A673 (cell line): ENCODE results near the gene ICAM4. TPM values are rescaled to one million over a fixed set of nuclear protein-coding genes. Genes with fewer than 3 reads are reported as not detected.

Experiments
- BruUV-seq: library from RNA; stranded (reverse); fragments of 400-500 nt; replicated peaks from 2 replicates; lab custom pipeline; 2021; lab: Mats Ljungman, UMichigan
- CTCF ChIA-PET: fragments of 300-600 bp; sonication (Branson Sonifier 250); formaldehyde crosslinking; loops from one replicate; lab custom pipeline; 2022; ENCODE audit warnings: antibody characterized with exemption; lab: Charles Lee
- POLR2A ChIA-PET: fragments of 300-600 bp; sonication (Branson Sonifier 250); formaldehyde crosslinking; loops from one replicate; lab custom pipeline; 2022; ENCODE audit warnings: antibody characterized with exemption; ENCODE audit not compliant: low non-redundant PET; lab: Charles Lee
- DNase-seq: peaks from one replicate; pipeline ENCODE4 v3.0.0-alpha.2; 2015; ENCODE audit warnings: low spot score
- H3K27ac ChIP-seq: fragments of 200-600 bp; sonication (generic); 2 replicates; pipeline ENCODE4 v1.5.1; 2016; ENCODE audit warnings: mixed run types, low read depth, mild to moderate bottlenecking, mixed read lengths, antibody characterized with exemption, low read length; ENCODE audit not compliant: poor library complexity, severe bottlenecking
- H3K27me3 ChIP-seq: fragments of 200-600 bp; sonication (generic); replicated peaks from 2 replicates; pipeline ENCODE4 v1.6.1; 2017; ENCODE audit warnings: mixed run types, low read depth, mild to moderate bottlenecking, mixed read lengths, antibody characterized with exemption, low read length; ENCODE audit not compliant: insufficient read depth, poor library complexity
- H3K36me3 ChIP-seq: fragments of 200-600 bp; sonication (generic); 2 replicates; pipeline ENCODE4 v1.6.1; 2016; ENCODE audit warnings: mixed run types, mild to moderate bottlenecking, mixed read lengths, antibody characterized with exemption, low read length; ENCODE audit not compliant: insufficient read depth, poor library complexity, severe bottlenecking
- H3K4me1 ChIP-seq: fragments of 200-600 bp; sonication (generic); 2 replicates; pipeline ENCODE4 v1.6.1; 2017; ENCODE audit warnings: mixed run types, mild to moderate bottlenecking, mixed read lengths, antibody characterized with exemption, low read length; ENCODE audit not compliant: insufficient read depth, poor library complexity, severe bottlenecking
- H3K4me3 ChIP-seq: fragments of 200-600 bp; sonication (generic); 2 replicates; pipeline ENCODE4 v1.5.1; 2016; ENCODE audit warnings: low read depth, mixed run types, mild to moderate bottlenecking, mixed read lengths, low read length; ENCODE audit not compliant: poor library complexity, severe bottlenecking
- H3K9me3 ChIP-seq: fragments of 200-600 bp; sonication (generic); 2 replicates; pipeline ENCODE4 v1.6.1; 2016; ENCODE audit warnings: mixed run types, low read depth, mild to moderate bottlenecking, mixed read lengths, antibody characterized with exemption, low read length; ENCODE audit not compliant: poor library complexity, severe bottlenecking
- CTCF ChIP-seq: fragments of 300-800, 200-600 bp; sonication (generic); conservative IDR thresholded peaks from 2 replicates; pipeline ENCODE4 v1.5.1; 2017; ENCODE audit warnings: low read depth, mild to moderate bottlenecking, antibody characterized with exemption, low read length, moderate library complexity, mixed read lengths
- EZH2 ChIP-seq: fragments of 200-600 bp; sonication (generic); IDR thresholded peaks from 2 replicates; pipeline ENCODE4 v1.6.1; 2017; ENCODE audit warnings: borderline replicate concordance, low read depth, mild to moderate bottlenecking, mixed read lengths, antibody characterized with exemption, low read length; ENCODE audit not compliant: poor library complexity, severe bottlenecking
- intact Hi-C: fragments of 100-400 bp; cut with micrococcal nuclease; formaldehyde crosslinking; loops from one replicate; pipeline ENCODE4 v1.10.0; 2022; ENCODE audit not compliant: unreplicated experiment
- total RNA-seq: library from RNA; stranded (reverse); gene quantifications from 2 replicates; pipeline ENCODE4 v1.2.3, GENCODE V29; 2021

Gene ICAM4
- total RNA-seq, 1 experiment from 2014 or later: 0.58 TPM

GRCh38 chr19:10255358-10255757 lies 31.4 kb upstream of the ICAM4 start:
- CTCF ChIA-PET: no interaction called here
- Histone ChIP-seq H3K36me3 (peaks cover 22% of the 10 kb centered on the region), H3K27me3 (no peaks in the 10 kb centered on the region), H3K4me3 (no peak overlapping the region), H3K27ac (no peak overlapping the region), H3K9me3 (no peaks in the 10 kb centered on the region), H3K4me1 (peaks cover 5% of the 10 kb centered on the region)
- intact Hi-C loops: no loop called here
- no TSS peak for BruUV-seq
- TF ChIP-seq EZH2 (no peak), CTCF (no peak)
- POLR2A ChIA-PET: no interaction called here
- DNase-seq: no peak

GRCh38 chr19:10256551-10256950 lies 30.2 kb upstream of the ICAM4 start:
- intact Hi-C loops: no loop called here
- Histone ChIP-seq H3K4me3 (no peak overlapping the region), H3K9me3 (no peaks in the 10 kb centered on the region), H3K27me3 (no peaks in the 10 kb centered on the region), H3K4me1 (peaks cover 5% of the 10 kb centered on the region), H3K27ac (no peak overlapping the region), H3K36me3 (peaks cover 22% of the 10 kb centered on the region)
- DNase-seq: no peak
- BruUV-seq: no TSS peak
- no peak for TF ChIP-seq EZH2
- no peak for TF ChIP-seq CTCF
- CTCF ChIA-PET: interaction anchor here (0.7 to 1.0 kb wide), 2 partner anchors 13 to 124 kb away, joined by 3 read pairs; partner anchors contain the start of gene TYK2
- POLR2A ChIA-PET: interaction anchor here (0.5 kb wide), 1 partner anchor 138 kb away, joined by 3 read pairs; no protein-coding TSS in a partner anchor

- Histone ChIP-seq H3K4me3 (no peak overlapping the region), H3K9me3 (no peaks in the 10 kb centered on the region), H3K27ac (no peak overlapping the region), H3K36me3 (peaks cover 22% of the 10 kb centered on the region), H3K27me3 (no peaks in the 10 kb centered on the region), H3K4me1 (peaks cover 5% of the 10 kb centered on the region)
- CTCF ChIA-PET: interaction anchor here (1.0 kb wide), 1 partner anchor 12 kb away, joined by 3 read pairs; no protein-coding TSS in a partner anchor
- intact Hi-C loops: no loop called here
- BruUV-seq: no TSS peak
- no peak for DNase-seq
- POLR2A ChIA-PET: interaction anchor here (0.5 kb wide), 1 partner anchor 137 kb away, joined by 3 read pairs; no protein-coding TSS in a partner anchor
- TF ChIP-seq CTCF (no peak), EZH2 (no peak)
Observed at GRCh38 chr19:10256970-10257615, 29.7 kb upstream of the ICAM4 start.
